CD14-positive monocyte (primary cell): ENCODE data around the gene NXNL2. TPM values are rescaled to one million over a fixed set of nuclear protein-coding genes. Genes with fewer than 3 reads are reported as not detected.

ENCODE experiments used
- DNase-seq, 3 donors: peaks; one replicate each; pipeline ENCODE4 v3.0.0-alpha.2; 2011 to 2022
- H2AFZ ChIP-seq: 2 replicates; pipeline ENCODE4 v1.6.0; 2012; ENCODE audit warnings: mild to moderate bottlenecking, low read depth, low read length, inconsistent platforms; ENCODE audit not compliant: insufficient read depth, poor library complexity, severe bottlenecking
- H3K27ac ChIP-seq, 2 donors: 1 replicate in 1 of 2; 2 replicates in 1 of 2; pipeline ENCODE4 v1.5.1; 2012 to 2013; ENCODE audit warnings: low read length in 2 of 2, control low read depth in 1 of 2, inconsistent platforms in 1 of 2, low read depth in 1 of 2, mild to moderate bottlenecking in 1 of 2
- H3K27me3 ChIP-seq, 2 donors: one replicate each; pipeline versions ENCODE4 v1.6.0 to v1.6.1; 2011 to 2013; ENCODE audit warnings: low read length in 2 of 2; ENCODE audit not compliant: control insufficient read depth in 2 of 2, insufficient read depth in 2 of 2
- H3K36me3 ChIP-seq, 2 donors: replicated peaks in 1 of 2; 1 replicate in 1 of 2; 2 replicates in 1 of 2; pipeline versions ENCODE4 v1.5.1 to v1.6.1; 2012 to 2013; ENCODE audit warnings: low read length in 2 of 2, control low read depth in 1 of 2, inconsistent platforms in 1 of 2, mild to moderate bottlenecking in 1 of 2; ENCODE audit not compliant: insufficient read depth in 2 of 2, control insufficient read depth in 1 of 2
- H3K4me1 ChIP-seq, 2 donors: 1 replicate in 1 of 2; 2 replicates in 1 of 2; pipeline versions ENCODE4 v1.5.1 to v1.6.1; 2012 to 2013; ENCODE audit warnings: low read length in 2 of 2, control low read depth in 1 of 2, inconsistent platforms in 1 of 2, mild to moderate bottlenecking in 1 of 2, moderate library complexity in 1 of 2; ENCODE audit not compliant: insufficient read depth in 2 of 2, control insufficient read depth in 1 of 2
- H3K4me2 ChIP-seq: replicated peaks from 2 replicates; pipeline ENCODE3; 2012; ENCODE audit warnings: low read length, moderate library complexity, mild to moderate bottlenecking; ENCODE audit not compliant: poor library complexity, severe bottlenecking; ENCODE audit errors: extremely low read depth
- H3K4me3 ChIP-seq, 3 experiments: fragments of 200-600 bp in 1 of 3; sonication (generic) in 1 of 3; replicated peaks in 1 of 3; 1 replicate in 2 of 3; 2 replicates in 1 of 3; pipeline ENCODE4 v1.5.1; 2011 to 2013; ENCODE audit warnings: low read length in 3 of 3, mild to moderate bottlenecking in 3 of 3, control low read depth in 2 of 3, low read depth in 2 of 3, inconsistent platforms in 1 of 3, moderate library complexity in 1 of 3
- H3K79me2 ChIP-seq: 2 replicates; pipeline ENCODE4 v1.6.0; 2012; ENCODE audit warnings: mild to moderate bottlenecking, control low read depth, inconsistent platforms, low read length, moderate library complexity; ENCODE audit not compliant: insufficient read depth
- H3K9ac ChIP-seq: 2 replicates; pipeline ENCODE4 v1.6.0; 2017; ENCODE audit warnings: low read length, mild to moderate bottlenecking; ENCODE audit not compliant: insufficient read depth, poor library complexity, severe bottlenecking
- H3K9me3 ChIP-seq, 2 donors: replicated peaks in 1 of 2; 1 replicate in 1 of 2; 2 replicates in 1 of 2; pipeline versions ENCODE4 v1.5.1 to v1.6.1; 2012 to 2013; ENCODE audit warnings: low read length in 2 of 2, control low read depth in 1 of 2; ENCODE audit not compliant: control insufficient read depth in 1 of 2, insufficient read depth in 1 of 2
- H4K20me1 ChIP-seq: 2 replicates; pipeline ENCODE4 v1.6.0; 2012; ENCODE audit warnings: mild to moderate bottlenecking, low read length, control low read depth, moderate library complexity; ENCODE audit not compliant: insufficient read depth
- H3K27ac Mint-ChIP-seq, 7 donors: one replicate each; pipeline ENCODE4 v1.8.0; 2020; ENCODE audit warnings: mild to moderate bottlenecking in 7 of 7, mixed read lengths in 7 of 7, moderate library complexity in 6 of 7, inconsistent platforms in 2 of 7
- H3K27me3 Mint-ChIP-seq, 3 donors: one replicate each; pipeline ENCODE4 v1.8.0; 2021 to 2022; ENCODE audit warnings: low read depth in 3 of 3, mild to moderate bottlenecking in 3 of 3, mixed read lengths in 3 of 3, moderate library complexity in 3 of 3, inconsistent platforms in 1 of 3
- H3K36me3 Mint-ChIP-seq, 2 donors: one replicate each; pipeline ENCODE4 v1.8.0; 2020; ENCODE audit warnings: mixed read lengths in 2 of 2, inconsistent platforms in 1 of 2, mild to moderate bottlenecking in 1 of 2
- H3K4me1 Mint-ChIP-seq: one replicate; pipeline ENCODE4 v1.8.0; 2020; ENCODE audit warnings: mild to moderate bottlenecking, mixed read lengths
- H3K4me3 Mint-ChIP-seq, 2 donors: one replicate each; pipeline ENCODE4 v1.8.0; 2020; ENCODE audit warnings: mild to moderate bottlenecking in 2 of 2, mixed read lengths in 2 of 2, moderate library complexity in 1 of 2
- H3K9me3 Mint-ChIP-seq, 7 donors: one replicate each; pipeline ENCODE4 v1.8.0; 2020 to 2022; ENCODE audit warnings: mixed read lengths in 7 of 7, mild to moderate bottlenecking in 6 of 7, moderate library complexity in 6 of 7, inconsistent platforms in 2 of 7
- WGBS: methylation state at CpG from one replicate; pipeline ENCODE4 v1.1.5; 2013; ENCODE audit warnings: missing lambda C conversion rate; ENCODE audit not compliant: insufficient coverage; 5-methylcytosine and 5-hydroxymethylcytosine counted together
- intact Hi-C, 2 donors: fragments of 100-400 bp; cut with micrococcal nuclease; formaldehyde crosslinking; loops; one replicate each; pipeline versions ENCODE4 v1.15.0 to v1.15.1; 2023
- polyA plus RNA-seq, 3 donors: library from polyadenylated mRNA; depleted of rRNA in 1 of 3; unstranded in 2 of 3; stranded (reverse) in 1 of 3; fragments of 300-500 nt in 2 of 3; fragments of >200 nt in 1 of 3; fragmentation: Illumina TruSeq in 2 of 3; gene quantifications; 1 replicate in 2 of 3; 2 replicates in 1 of 3; pipeline ENCODE4 v1.2.3, GENCODE V29; 2012 to 2021
- TF ChIP-seq, protein P1 (sequence below): fragments of 200-600 bp; IDR thresholded peaks from one replicate; pipeline ENCODE4 v1.8.0; 2022; ENCODE audit warnings: antibody characterized with exemption, mild to moderate bottlenecking

Gene NXNL2
- polyA plus RNA-seq, 3 donors, result not detected

DNA sequence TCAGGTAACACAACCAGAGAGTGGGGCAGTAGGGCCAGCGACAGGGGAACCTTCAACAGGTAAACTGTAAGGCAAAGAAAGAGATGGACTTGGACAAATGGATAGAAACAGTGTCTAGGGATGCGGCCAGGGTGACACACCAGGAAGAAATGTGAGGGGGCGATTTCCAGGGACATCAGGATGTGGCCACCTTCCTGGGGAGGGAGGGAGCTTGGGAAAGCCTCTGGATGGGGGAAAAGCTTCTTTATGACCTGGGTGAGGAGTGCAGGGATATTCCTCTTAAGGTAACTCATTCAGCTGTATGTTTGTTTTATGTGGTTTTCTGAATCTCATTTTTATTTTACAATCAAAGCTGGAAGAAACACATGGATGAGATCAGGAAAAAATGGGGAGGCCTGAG lies 11.9 kb upstream of the NXNL2 start:
- no peaks in the 10 kb centered on the region for H3K4me1 ChIP-seq
- no peaks in the 10 kb centered on the region for H3K27me3 ChIP-seq
- peaks cover 9% of the 10 kb centered on the region for H3K4me1 Mint-ChIP-seq
- WGBS, result 100% methylated on average over 3 of the region's 3 CpGs
- intact Hi-C loops, result no loop called here
- H3K36me3 ChIP-seq, result no peaks in the 10 kb centered on the region
- H3K9me3 ChIP-seq, result no peaks in the 10 kb centered on the region
- DNase-seq, result no peak
- H3K36me3 Mint-ChIP-seq, result no peaks in the 10 kb centered on the region
- H2AFZ ChIP-seq, result no peak overlapping the region
- H3K4me3 Mint-ChIP-seq, result no peak overlapping the region
- H3K9me3 Mint-ChIP-seq, result peaks cover 0 to 2% (median 0%) of the 10 kb centered on the region in 7 donors
- no peak overlapping the region for H3K4me3 ChIP-seq
- H3K4me2 ChIP-seq, result no peak overlapping the region
- no peak overlapping the region for H3K27ac ChIP-seq
- TF ChIP-seq, protein P1, sequence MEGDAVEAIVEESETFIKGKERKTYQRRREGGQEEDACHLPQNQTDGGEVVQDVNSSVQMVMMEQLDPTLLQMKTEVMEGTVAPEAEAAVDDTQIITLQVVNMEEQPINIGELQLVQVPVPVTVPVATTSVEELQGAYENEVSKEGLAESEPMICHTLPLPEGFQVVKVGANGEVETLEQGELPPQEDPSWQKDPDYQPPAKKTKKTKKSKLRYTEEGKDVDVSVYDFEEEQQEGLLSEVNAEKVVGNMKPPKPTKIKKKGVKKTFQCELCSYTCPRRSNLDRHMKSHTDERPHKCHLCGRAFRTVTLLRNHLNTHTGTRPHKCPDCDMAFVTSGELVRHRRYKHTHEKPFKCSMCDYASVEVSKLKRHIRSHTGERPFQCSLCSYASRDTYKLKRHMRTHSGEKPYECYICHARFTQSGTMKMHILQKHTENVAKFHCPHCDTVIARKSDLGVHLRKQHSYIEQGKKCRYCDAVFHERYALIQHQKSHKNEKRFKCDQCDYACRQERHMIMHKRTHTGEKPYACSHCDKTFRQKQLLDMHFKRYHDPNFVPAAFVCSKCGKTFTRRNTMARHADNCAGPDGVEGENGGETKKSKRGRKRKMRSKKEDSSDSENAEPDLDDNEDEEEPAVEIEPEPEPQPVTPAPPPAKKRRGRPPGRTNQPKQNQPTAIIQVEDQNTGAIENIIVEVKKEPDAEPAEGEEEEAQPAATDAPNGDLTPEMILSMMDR, result no peak
- H3K27me3 Mint-ChIP-seq, result peaks cover 2 to 13% (median 4%) of the 10 kb centered on the region in 3 donors
- no peaks in the 10 kb centered on the region for H3K79me2 ChIP-seq
- no peak overlapping the region for H3K27ac Mint-ChIP-seq
- H4K20me1 ChIP-seq, result no peaks in the 10 kb centered on the region
- no peak overlapping the region for H3K9ac ChIP-seq

DNA sequence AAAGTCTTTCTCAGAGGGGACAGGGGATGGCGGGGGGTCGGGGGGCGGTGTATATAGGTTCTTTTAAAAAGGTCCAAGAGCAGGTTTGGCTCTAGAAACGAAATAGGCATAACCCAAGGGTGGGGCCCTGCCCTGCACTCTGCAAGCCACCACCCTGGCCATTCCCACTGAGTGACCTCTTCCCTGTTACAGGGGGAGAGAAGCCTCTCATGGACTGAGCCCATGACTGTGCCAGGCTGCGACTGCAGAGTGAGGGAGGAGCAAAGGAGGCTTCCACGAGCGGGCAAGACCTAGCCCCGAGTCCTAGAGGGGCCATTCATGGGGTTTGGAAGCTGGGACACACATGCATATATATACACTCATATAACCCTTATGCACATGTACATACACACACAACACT lies 10.1 kb upstream of the NXNL2 start:
- H3K4me1 Mint-ChIP-seq, result peaks cover 9% of the 10 kb centered on the region
- H3K9me3 Mint-ChIP-seq, result peaks cover 0 to 2% (median 0%) of the 10 kb centered on the region in 7 donors
- no peak overlapping the region for H3K9ac ChIP-seq
- H3K36me3 Mint-ChIP-seq, result no peaks in the 10 kb centered on the region
- no peaks in the 10 kb centered on the region for H3K4me1 ChIP-seq
- H3K27me3 Mint-ChIP-seq, result peaks cover 3 to 13% (median 4%) of the 10 kb centered on the region in 3 donors
- no peak overlapping the region for H3K27ac Mint-ChIP-seq
- no peaks in the 10 kb centered on the region for H3K27me3 ChIP-seq
- H3K9me3 ChIP-seq, result no peaks in the 10 kb centered on the region
- no peak overlapping the region for H3K4me3 Mint-ChIP-seq
- H2AFZ ChIP-seq, result no peak overlapping the region
- TF ChIP-seq, protein P1, result no peak
- 100% methylated on average over 1 of the region's 8 CpGs for WGBS
- H3K4me3 ChIP-seq, result no peak overlapping the region
- no peak for DNase-seq
- H3K36me3 ChIP-seq, result no peaks in the 10 kb centered on the region
- H3K79me2 ChIP-seq, result no peaks in the 10 kb centered on the region
- no peak overlapping the region for H3K27ac ChIP-seq
- no peaks in the 10 kb centered on the region for H4K20me1 ChIP-seq
- intact Hi-C loops, result no loop called here
- no peak overlapping the region for H3K4me2 ChIP-seq
